ENCODE measurements around the gene DDX1.

GRCh38 chr2:15658911-15659310, 67.2 kb downstream of the DDX1 start:
- TF ChIP-seq CTCF (IDR thresholded peaks at IDR 0.05; ENCODE audit: insufficient read depth, low read length, poor library complexity, severe bottlenecking) = no peak
- TF ChIP-seq EZH2phosphoT487 (conservative IDR thresholded peaks at IDR 0.05; ENCODE audit: low read length) = no peak
